Smooth muscle cell (in vitro differentiated cells): ENCODE results near the gene BIVM. TPM values are rescaled to one million over a fixed set of nuclear protein-coding genes. Genes with fewer than 3 reads are reported as not detected.

ENCODE experiments used
- DNase-seq: peaks from one replicate; lab custom pipeline; 2025; ENCODE audit not compliant: unreplicated experiment; lab: John Stamatoyannopoulos, UW
- H2AFZ ChIP-seq: fragments of 200-600 bp; sonication (generic); 2 replicates; pipeline ENCODE4 v1.6.0; 2016; ENCODE audit warnings: antibody characterized with exemption, low read depth, mild to moderate bottlenecking
- H3F3A ChIP-seq: fragments of 200-600 bp; sonication (generic); 2 replicates; pipeline ENCODE4 v1.6.0; 2017; ENCODE audit warnings: antibody characterized with exemption, low read depth
- H3K27ac ChIP-seq: fragments of 200-600 bp; sonication (generic); 2 replicates; pipeline ENCODE4 v1.5.1; 2016; ENCODE audit warnings: low read depth, mild to moderate bottlenecking
- H3K27me3 ChIP-seq: fragments of 200-600 bp; sonication (generic); 2 replicates; pipeline ENCODE4 v1.6.1; 2016; ENCODE audit warnings: low read depth, mild to moderate bottlenecking
- H3K36me3 ChIP-seq: fragments of 200-600 bp; sonication (generic); 2 replicates; pipeline ENCODE4 v1.5.1; 2016; ENCODE audit warnings: low read depth
- H3K4me1 ChIP-seq: fragments of 200-600 bp; sonication (generic); 2 replicates; pipeline ENCODE4 v1.5.1; 2016; ENCODE audit warnings: low read depth
- H3K4me2 ChIP-seq: fragments of 200-600 bp; sonication (generic); 2 replicates; pipeline ENCODE4 v1.6.0; 2016; ENCODE audit warnings: mild to moderate bottlenecking
- H3K4me3 ChIP-seq: fragments of 200-600 bp; sonication (generic); 2 replicates; pipeline ENCODE4 v1.5.1; 2016; ENCODE audit warnings: mild to moderate bottlenecking
- H3K79me2 ChIP-seq: fragments of 200-600 bp; sonication (generic); 2 replicates; pipeline ENCODE4 v1.6.0; 2016; ENCODE audit warnings: low read depth, mild to moderate bottlenecking
- H3K9ac ChIP-seq: fragments of 200-600 bp; sonication (generic); 2 replicates; pipeline ENCODE4 v1.6.0; 2016; ENCODE audit warnings: low read depth
- H3K9me3 ChIP-seq: fragments of 200-600 bp; sonication (generic); replicated peaks from 2 replicates; pipeline ENCODE4 v1.5.1; 2016; ENCODE audit warnings: low read depth
- H4K20me1 ChIP-seq: fragments of 200-600 bp; sonication (generic); 2 replicates; pipeline ENCODE4 v1.6.0; 2016; ENCODE audit warnings: low read depth
- WGBS: methylation state at CpG from one replicate; pipeline ENCODE4 v1.1.7; 2016; ENCODE audit warnings: low lambda C conversion rate; 5-methylcytosine and 5-hydroxymethylcytosine counted together
- polyA plus RNA-seq: library from polyadenylated mRNA; unstranded; fragments of >200 nt; fragmentation: Nextera tagmentation; extraction: Ambion mirVana; gene quantifications from 2 replicates; pipeline ENCODE4 v1.2.1, GENCODE V29; 2016
- total RNA-seq: library from RNA; depleted of rRNA; stranded (reverse); fragments of >200 nt; gene quantifications from 2 replicates; pipeline ENCODE4 v1.2.3, GENCODE V29; 2014
- TF ChIP-seq, protein P1 (sequence below): fragments of 200-600 bp; sonication (generic); IDR thresholded peaks from 2 replicates; pipeline ENCODE4 v1.5.1; 2017; ENCODE audit warnings: borderline replicate concordance, mild to moderate bottlenecking, antibody characterized with exemption; ENCODE audit not compliant: insufficient read depth, poor library complexity, severe bottlenecking

BIVM gene
- total and polyA plus RNA-seq, 2 experiments from 2014 or later: 7.7 to 9.1 TPM

GRCh38 chr13:102875256-102875655 lies 76.3 kb downstream of the BIVM start:
- Histone ChIP-seq H2AFZ (no peak overlapping the region), H3K4me2 (no peak overlapping the region), H3K27me3 (no peaks in the 10 kb centered on the region), H3K9ac (no peak overlapping the region), H3K4me1 (no peaks in the 10 kb centered on the region), H3F3A (no peaks in the 10 kb centered on the region), H3K9me3 (no peaks in the 10 kb centered on the region), H3K4me3 (no peak overlapping the region), H4K20me1 (peaks cover 15% of the 10 kb centered on the region), H3K36me3 (peaks cover 24% of the 10 kb centered on the region), H3K79me2 (no peaks in the 10 kb centered on the region), H3K27ac (no peak overlapping the region)
- TF ChIP-seq, protein P1, sequence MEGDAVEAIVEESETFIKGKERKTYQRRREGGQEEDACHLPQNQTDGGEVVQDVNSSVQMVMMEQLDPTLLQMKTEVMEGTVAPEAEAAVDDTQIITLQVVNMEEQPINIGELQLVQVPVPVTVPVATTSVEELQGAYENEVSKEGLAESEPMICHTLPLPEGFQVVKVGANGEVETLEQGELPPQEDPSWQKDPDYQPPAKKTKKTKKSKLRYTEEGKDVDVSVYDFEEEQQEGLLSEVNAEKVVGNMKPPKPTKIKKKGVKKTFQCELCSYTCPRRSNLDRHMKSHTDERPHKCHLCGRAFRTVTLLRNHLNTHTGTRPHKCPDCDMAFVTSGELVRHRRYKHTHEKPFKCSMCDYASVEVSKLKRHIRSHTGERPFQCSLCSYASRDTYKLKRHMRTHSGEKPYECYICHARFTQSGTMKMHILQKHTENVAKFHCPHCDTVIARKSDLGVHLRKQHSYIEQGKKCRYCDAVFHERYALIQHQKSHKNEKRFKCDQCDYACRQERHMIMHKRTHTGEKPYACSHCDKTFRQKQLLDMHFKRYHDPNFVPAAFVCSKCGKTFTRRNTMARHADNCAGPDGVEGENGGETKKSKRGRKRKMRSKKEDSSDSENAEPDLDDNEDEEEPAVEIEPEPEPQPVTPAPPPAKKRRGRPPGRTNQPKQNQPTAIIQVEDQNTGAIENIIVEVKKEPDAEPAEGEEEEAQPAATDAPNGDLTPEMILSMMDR: no peak
- DNase-seq: no peak
- 90% methylated on average over 4 of the region's 4 CpGs for WGBS

DNA sequence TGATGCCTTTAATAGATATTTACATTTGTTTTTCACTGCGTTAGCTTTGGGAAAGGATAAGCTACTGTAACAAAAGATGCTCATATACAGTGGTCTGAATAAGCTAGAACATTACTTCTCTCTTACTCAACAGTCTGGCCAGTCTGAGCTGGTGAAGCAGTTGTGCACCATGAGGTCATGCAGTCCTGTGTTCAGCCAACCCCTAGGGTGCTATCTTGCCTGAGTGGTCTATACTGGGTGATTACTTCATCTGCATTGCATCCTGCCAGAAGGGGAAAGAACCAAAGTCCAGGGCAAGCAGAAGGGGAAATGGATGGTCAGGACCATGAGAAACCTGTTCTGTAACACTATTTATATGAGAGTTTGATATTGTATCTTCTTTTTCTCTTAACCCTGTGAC lies 78.4 kb downstream of the BIVM start:
- Histone ChIP-seq H4K20me1 (no peaks in the 10 kb centered on the region), H3K27me3 (no peaks in the 10 kb centered on the region), H3F3A (no peaks in the 10 kb centered on the region), H3K4me3 (no peak overlapping the region), H3K36me3 (peaks cover 24% of the 10 kb centered on the region), H3K4me1 (no peaks in the 10 kb centered on the region), H2AFZ (no peak overlapping the region), H3K4me2 (no peak overlapping the region), H3K9me3 (no peaks in the 10 kb centered on the region), H3K9ac (no peak overlapping the region), H3K27ac (no peak overlapping the region), H3K79me2 (no peaks in the 10 kb centered on the region)
- no peak for DNase-seq
- TF ChIP-seq, protein P1: no peak
- WGBS: 91% methylated on average over 1 of the region's 1 CpG

- Histone ChIP-seq H3K9ac (no peak overlapping the region), H3K9me3 (no peaks in the 10 kb centered on the region), H3K27ac (no peak overlapping the region), H3K79me2 (no peaks in the 10 kb centered on the region), H4K20me1 (no peaks in the 10 kb centered on the region), H2AFZ (no peak overlapping the region), H3F3A (no peaks in the 10 kb centered on the region), H3K4me2 (no peak overlapping the region), H3K4me1 (no peaks in the 10 kb centered on the region), H3K27me3 (no peaks in the 10 kb centered on the region), H3K4me3 (no peak overlapping the region), H3K36me3 (peaks cover 14% of the 10 kb centered on the region)
- TF ChIP-seq, protein P1: no peak
- no peak for DNase-seq
- WGBS: 89% methylated on average over 5 of the region's 5 CpGs
Observed at GRCh38 chr13:102878481-102878880, 79.6 kb downstream of the BIVM start.

- Histone ChIP-seq H3K27ac (no peak overlapping the region), H3K4me1 (no peaks in the 10 kb centered on the region), H3K4me2 (no peak overlapping the region), H4K20me1 (no peaks in the 10 kb centered on the region), H3K27me3 (no peaks in the 10 kb centered on the region), H3F3A (no peaks in the 10 kb centered on the region), H3K79me2 (no peaks in the 10 kb centered on the region), H3K36me3 (peaks cover 7% of the 10 kb centered on the region), H3K9ac (no peak overlapping the region), H2AFZ (no peak overlapping the region), H3K9me3 (no peaks in the 10 kb centered on the region), H3K4me3 (no peak overlapping the region)
- 73% methylated on average over 13 of the region's 13 CpGs for WGBS
- TF ChIP-seq, protein P1: no peak
- no peak for DNase-seq
Observed at GRCh38 chr13:102879793-102880499, 81.0 kb downstream of the BIVM start.
